ENCODE results near the gene DNAJC11.

Gene DNAJC11

GRCh38 chr1:6632588-6633514 lies 68.8 kb downstream of the DNAJC11 start:
- in situ Hi-C loops (cut with MboI; ENCODE audit: low sequenced_read_pairs): no loop called here
- Histone ChIP-seq H3K4me3 (no peak overlapping the region), H3K27me3 (ENCODE audit: low read depth) (no peaks in the 10 kb centered on the region), H3K36me3 (replicated peaks) (peaks cover 72% of the 10 kb centered on the region), H3K4me1 (no peaks in the 10 kb centered on the region), H3K9me3 (no peaks in the 10 kb centered on the region)
- no peak for DNase-seq (ENCODE audit: low spot score in 2 of 2)

- Histone ChIP-seq H3K4me1 (peaks cover 2% of the 10 kb centered on the region; the same call in 1 of the 2 replicates), H3K36me3 (replicated peaks) (peaks cover 60% of the 10 kb centered on the region)
- in situ Hi-C loops (cut with MboI; ENCODE audit: low sequenced_read_pairs): no loop called here
Observed at GRCh38 chr1:6631058-6631457, 70.6 kb downstream of the DNAJC11 start.

GRCh38 chr1:6630027-6630426 lies 71.6 kb downstream of the DNAJC11 start:
- H3K36me3 ChIP-seq (replicated peaks): peaks cover 54% of the 10 kb centered on the region
- H3K9me3 ChIP-seq: no peaks in the 10 kb centered on the region
- no peaks in the 10 kb centered on the region for H3K27me3 ChIP-seq (ENCODE audit: low read depth)
- no peak overlapping the region for H3K4me3 ChIP-seq
- peaks cover 4% of the 10 kb centered on the region; the same call in 1 of the 2 replicates for H3K4me1 ChIP-seq
- in situ Hi-C loops (cut with MboI; ENCODE audit: low sequenced_read_pairs): no loop called here
- no peak for DNase-seq (ENCODE audit: low spot score in 2 of 2)

More at GRCh38 chr1:6631058-6631457, 70.6 kb downstream of the DNAJC11 start:
- H3K27me3 ChIP-seq (ENCODE audit: low read depth): no peaks in the 10 kb centered on the region
- no peaks in the 10 kb centered on the region for H3K9me3 ChIP-seq
- no peak for DNase-seq (ENCODE audit: low spot score in 2 of 2)
- H3K4me3 ChIP-seq: no peak overlapping the region

GRCh38 chr1:6628971-6629479 lies 72.6 kb downstream of the DNAJC11 start:
- in situ Hi-C loops (cut with MboI; ENCODE audit: low sequenced_read_pairs): no loop called here
- Histone ChIP-seq H3K36me3 (replicated peaks) (peaks cover 47% of the 10 kb centered on the region), H3K4me1 (peaks cover 9% of the 10 kb centered on the region), H3K9me3 (no peaks in the 10 kb centered on the region), H3K27me3 (ENCODE audit: low read depth) (no peaks in the 10 kb centered on the region), H3K4me3 (no peak overlapping the region)
- no peak for DNase-seq (ENCODE audit: low spot score in 2 of 2)

GRCh38 chr1:6627841-6628545 lies 73.6 kb downstream of the DNAJC11 start:
- Histone ChIP-seq H3K4me3 (no peak overlapping the region), H3K9me3 (no peaks in the 10 kb centered on the region), H3K36me3 (replicated peaks) (peaks cover 45% of the 10 kb centered on the region), H3K27me3 (ENCODE audit: low read depth) (no peaks in the 10 kb centered on the region), H3K4me1 (peaks cover 9% of the 10 kb centered on the region)
- in situ Hi-C loops (cut with MboI; ENCODE audit: low sequenced_read_pairs): no loop called here
- no peak for DNase-seq (ENCODE audit: low spot score in 2 of 2)

- in situ Hi-C loops (cut with MboI; ENCODE audit: low sequenced_read_pairs): no loop called here
Observed at GRCh38 chr1:6627031-6627430, 74.6 kb downstream of the DNAJC11 start.

GRCh38 chr1:6625584-6626149 lies 75.9 kb downstream of the DNAJC11 start:
- H3K27me3 ChIP-seq (ENCODE audit: low read depth): no peaks in the 10 kb centered on the region
- in situ Hi-C loops (cut with MboI; ENCODE audit: low sequenced_read_pairs): no loop called here
- H3K9me3 ChIP-seq: no peaks in the 10 kb centered on the region
- H3K36me3 ChIP-seq (replicated peaks): peaks cover 59% of the 10 kb centered on the region
- H3K4me3 ChIP-seq: peak overlapping the region; percentile 74
- DNase-seq (ENCODE audit: low spot score in 2 of 2): peak in 1 of 2 experiments; percentile 27
- H3K4me1 ChIP-seq: peaks cover 9% of the 10 kb centered on the region

More at GRCh38 chr1:6627031-6627430, 74.6 kb downstream of the DNAJC11 start:
- peaks cover 9% of the 10 kb centered on the region for H3K4me1 ChIP-seq
- no peaks in the 10 kb centered on the region for H3K9me3 ChIP-seq
- no peaks in the 10 kb centered on the region for H3K27me3 ChIP-seq (ENCODE audit: low read depth)
- DNase-seq (ENCODE audit: low spot score in 2 of 2): no peak
- peaks cover 48% of the 10 kb centered on the region for H3K36me3 ChIP-seq (replicated peaks)
- H3K4me3 ChIP-seq: no peak overlapping the region

GRCh38 chr1:6624710-6625583 lies 76.7 kb downstream of the DNAJC11 start, which contains the start of gene THAP3:
TSS of gene THAP3 (plus strand) at chr1:6624868. CDS start at chr1:6625219, 351 bp downstream.
- DNase-seq (ENCODE audit: low spot score in 2 of 2): peak; percentile 69 to 93
- Histone ChIP-seq H3K4me3 (peak within 1 kb of the TSS; percentile 74), H3K4me1 (peaks cover 9% of the 10 kb centered on the region), H3K27me3 (ENCODE audit: low read depth) (no peaks in the 10 kb centered on the region), H3K9me3 (no peaks in the 10 kb centered on the region), H3K36me3 (replicated peaks) (peaks cover 60% of the 10 kb centered on the region)
- in situ Hi-C loops (cut with MboI; ENCODE audit: low sequenced_read_pairs): no loop called here

- no peaks in the 10 kb centered on the region for H3K9me3 ChIP-seq
- peaks cover 64% of the 10 kb centered on the region for H3K36me3 ChIP-seq (replicated peaks)
- in situ Hi-C loops (cut with MboI; ENCODE audit: low sequenced_read_pairs): no loop called here
- no peak overlapping the region for H3K4me3 ChIP-seq
- DNase-seq (ENCODE audit: low spot score in 2 of 2): no peak
- H3K27me3 ChIP-seq (ENCODE audit: low read depth): no peaks in the 10 kb centered on the region
- peaks cover 9% of the 10 kb centered on the region for H3K4me1 ChIP-seq
Observed at GRCh38 chr1:6623269-6623965, 78.2 kb downstream of the DNAJC11 start.

- DNase-seq (ENCODE audit: low spot score in 2 of 2): no peak
- in situ Hi-C loops (cut with MboI; ENCODE audit: low sequenced_read_pairs): no loop called here
- Histone ChIP-seq H3K36me3 (replicated peaks) (peaks cover 63% of the 10 kb centered on the region), H3K9me3 (no peaks in the 10 kb centered on the region), H3K4me3 (no peak overlapping the region), H3K4me1 (peaks cover 9% of the 10 kb centered on the region), H3K27me3 (ENCODE audit: low read depth) (no peaks in the 10 kb centered on the region)
Observed at GRCh38 chr1:6622396-6623152, 79.0 kb downstream of the DNAJC11 start.

- in situ Hi-C loops (cut with MboI; ENCODE audit: low sequenced_read_pairs): no loop called here
- no peaks in the 10 kb centered on the region for H3K9me3 ChIP-seq
- no peaks in the 10 kb centered on the region for H3K27me3 ChIP-seq (ENCODE audit: low read depth)
- H3K36me3 ChIP-seq (replicated peaks): peaks cover 65% of the 10 kb centered on the region
- H3K4me3 ChIP-seq: no peak overlapping the region
- H3K4me1 ChIP-seq: peaks cover 9% of the 10 kb centered on the region
- DNase-seq (ENCODE audit: low spot score in 2 of 2): no peak
Observed at GRCh38 chr1:6621429-6622391, 79.9 kb downstream of the DNAJC11 start.
